HG03064 (cell line): ENCODE data around the gene HLTF.

Source experiments
- ATAC-seq: cut with Tn5 transposase; IDR thresholded peaks from one replicate; pipeline ENCODE4 v1.9.1; 2021; ENCODE audit warnings: low read depth; ENCODE audit not compliant: unreplicated experiment

The HLTF gene

GRCh38 chr3:149018247-149018646 is 68.1 kb downstream of the HLTF start:
- ATAC-seq = no peak

- ATAC-seq = no peak
Measured at GRCh38 chr3:149016669-149017541, 69.4 kb downstream of the HLTF start.

DNA sequence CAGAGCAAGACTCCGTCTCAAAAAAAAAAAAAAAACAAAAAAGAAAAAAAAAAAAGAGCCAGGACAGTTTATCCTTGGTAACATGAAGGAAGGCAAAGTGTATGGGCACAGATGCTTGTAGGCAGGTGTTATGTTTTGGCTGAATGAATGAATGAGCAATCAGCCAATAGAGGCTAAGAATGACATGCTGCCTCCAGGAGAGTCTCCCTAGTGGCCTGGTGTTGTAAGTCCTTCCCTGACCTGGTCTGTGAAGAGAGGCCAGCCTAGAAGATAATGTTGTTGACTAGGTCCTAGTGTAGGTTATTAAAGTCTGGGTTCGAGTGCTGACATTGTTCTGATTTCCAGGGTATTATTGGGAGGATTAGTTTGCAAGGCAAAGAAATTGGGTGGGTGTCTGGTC is 70.1 kb downstream of the HLTF start:
- no peak for ATAC-seq

DNA sequence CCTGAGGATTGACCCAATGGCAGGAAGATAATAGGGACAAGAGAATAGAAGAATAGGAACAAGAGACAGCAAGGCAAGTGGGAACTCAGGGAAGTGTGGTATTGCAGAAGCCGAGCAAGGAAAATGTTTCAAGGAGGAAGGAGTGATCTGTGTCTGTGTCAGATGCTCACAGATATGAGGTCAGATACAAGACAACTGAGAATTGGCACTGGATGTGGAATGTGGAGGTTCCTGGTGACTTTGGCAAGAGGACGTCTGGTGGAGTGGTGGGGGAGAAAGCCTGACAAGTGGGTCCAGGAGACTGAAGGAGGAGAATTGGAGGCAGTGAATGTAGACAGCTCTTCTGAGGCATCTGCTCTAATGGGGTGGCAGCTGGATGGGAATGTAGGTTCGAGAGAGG is 70.9 kb downstream of the HLTF start:
- no peak for ATAC-seq

DNA sequence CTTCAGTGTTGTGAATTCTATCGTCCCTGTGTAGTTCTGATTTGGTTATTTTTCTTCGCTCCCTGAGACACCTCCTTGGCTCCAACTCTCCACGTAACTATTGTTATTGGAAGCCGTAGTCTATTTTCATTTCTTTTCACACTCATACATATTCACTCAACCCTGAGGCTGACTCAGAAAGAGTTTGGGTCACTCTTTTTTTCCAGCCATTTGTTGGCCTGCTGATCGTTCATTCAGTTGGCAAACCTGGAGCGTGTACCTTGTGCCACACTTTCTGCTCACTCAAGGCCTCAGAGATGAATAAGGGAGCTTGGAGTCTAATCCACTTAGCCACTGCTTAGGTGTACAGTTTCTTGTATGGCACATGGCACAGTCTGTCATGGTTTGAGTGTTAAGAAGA is 72.6 kb downstream of the HLTF start:
- ATAC-seq = no peak

DNA sequence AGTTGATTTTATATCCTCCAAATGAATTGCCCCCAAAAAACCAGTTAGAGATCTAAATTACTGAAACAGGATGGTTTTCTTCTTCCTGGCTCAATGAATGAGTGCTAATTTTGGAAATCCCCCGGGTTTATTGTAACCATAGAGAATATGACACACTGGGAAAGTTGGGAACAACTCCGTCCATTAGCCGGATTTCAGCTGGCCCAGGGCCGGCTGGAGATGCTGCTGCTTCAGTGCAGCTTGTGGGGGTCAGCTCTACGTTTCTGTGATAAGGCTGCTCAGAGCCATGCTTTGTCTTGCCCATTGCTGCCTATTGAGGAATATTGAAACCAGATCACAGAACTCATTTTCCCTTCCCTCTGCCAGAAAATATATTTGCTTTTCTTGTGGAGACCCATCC is 74.7 kb downstream of the HLTF start:
- ATAC-seq = no peak

DNA sequence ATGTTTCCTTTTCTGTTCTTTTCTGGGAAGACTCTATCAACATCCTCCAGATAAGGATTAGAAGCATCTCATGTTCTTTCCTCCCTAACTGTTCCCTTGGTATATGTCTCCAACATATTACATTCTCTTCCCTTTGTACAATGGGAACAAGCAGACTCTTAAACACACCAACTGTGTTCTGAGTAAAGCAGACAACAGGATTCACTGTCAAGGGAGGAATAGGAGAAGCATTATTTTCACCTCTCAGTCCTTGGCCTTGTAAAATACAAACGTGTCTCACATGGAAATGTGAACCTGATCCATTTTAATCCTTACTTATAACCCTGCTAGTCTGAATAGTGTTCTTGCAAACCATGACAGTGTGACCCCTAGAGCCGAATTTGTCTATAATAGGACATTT is 75.4 kb downstream of the HLTF start:
- ATAC-seq = no peak

- no peak for ATAC-seq
Measured at GRCh38 chr3:149010504-149010951, 75.8 kb downstream of the HLTF start.

GRCh38 chr3:149009732-149010131 is 76.6 kb downstream of the HLTF start:
- peak; percentile 57 for ATAC-seq

DNA sequence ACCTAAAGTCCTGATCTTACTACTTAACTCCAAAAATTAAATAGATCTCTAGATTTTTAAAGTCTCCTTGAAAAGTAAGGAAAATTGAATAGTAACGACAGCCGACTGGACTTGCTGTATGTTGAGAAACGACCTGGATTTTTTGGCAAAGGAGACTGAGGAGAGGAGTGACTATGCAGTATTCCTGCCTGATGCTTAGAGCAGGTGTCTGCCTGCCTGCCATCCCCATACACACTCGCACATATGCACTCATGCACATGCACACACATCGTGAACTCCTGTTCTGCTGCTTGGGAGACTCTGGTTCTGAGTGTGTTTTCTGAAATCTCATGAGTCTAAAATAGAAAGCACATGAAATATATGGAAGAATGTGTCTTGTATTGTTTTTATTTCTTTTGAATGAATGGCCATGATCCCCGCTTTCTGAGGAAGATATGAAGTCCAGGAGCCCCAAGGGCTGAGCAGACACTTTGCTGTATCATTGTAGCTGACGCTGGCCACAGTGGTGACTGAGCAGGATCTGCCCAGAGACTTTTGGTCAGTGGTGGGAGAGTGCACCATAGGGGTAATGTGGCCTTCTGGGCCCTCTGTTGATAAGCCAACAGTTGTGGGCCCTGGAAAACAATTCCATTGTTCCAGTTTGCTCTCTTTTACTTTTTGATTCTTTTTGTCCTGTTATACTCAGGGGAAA is 78.6 kb downstream of the HLTF start:
- ATAC-seq = no peak

GRCh38 chr3:149005416-149005815 is 80.9 kb downstream of the HLTF start:
- ATAC-seq = no peak

DNA sequence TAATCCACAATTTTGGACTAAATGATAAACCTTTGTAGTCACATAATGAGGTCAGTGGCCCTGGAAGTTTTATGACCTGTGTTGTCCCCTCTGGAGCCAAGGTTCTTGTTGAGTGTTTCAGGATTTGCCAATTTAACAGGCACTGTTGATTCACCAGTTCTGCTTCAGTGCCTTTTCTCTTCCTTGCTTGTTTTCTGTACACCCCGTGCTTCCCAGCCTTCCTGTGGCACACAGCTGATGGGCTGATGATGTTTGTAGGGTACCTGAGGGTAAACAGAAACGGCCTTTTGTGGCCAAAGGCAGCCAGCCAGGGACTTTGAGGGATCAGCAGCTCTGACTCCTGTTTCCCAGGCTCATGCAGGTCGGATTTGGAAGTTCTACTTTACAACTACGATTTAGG is 81.7 kb downstream of the HLTF start:
- no peak for ATAC-seq

DNA sequence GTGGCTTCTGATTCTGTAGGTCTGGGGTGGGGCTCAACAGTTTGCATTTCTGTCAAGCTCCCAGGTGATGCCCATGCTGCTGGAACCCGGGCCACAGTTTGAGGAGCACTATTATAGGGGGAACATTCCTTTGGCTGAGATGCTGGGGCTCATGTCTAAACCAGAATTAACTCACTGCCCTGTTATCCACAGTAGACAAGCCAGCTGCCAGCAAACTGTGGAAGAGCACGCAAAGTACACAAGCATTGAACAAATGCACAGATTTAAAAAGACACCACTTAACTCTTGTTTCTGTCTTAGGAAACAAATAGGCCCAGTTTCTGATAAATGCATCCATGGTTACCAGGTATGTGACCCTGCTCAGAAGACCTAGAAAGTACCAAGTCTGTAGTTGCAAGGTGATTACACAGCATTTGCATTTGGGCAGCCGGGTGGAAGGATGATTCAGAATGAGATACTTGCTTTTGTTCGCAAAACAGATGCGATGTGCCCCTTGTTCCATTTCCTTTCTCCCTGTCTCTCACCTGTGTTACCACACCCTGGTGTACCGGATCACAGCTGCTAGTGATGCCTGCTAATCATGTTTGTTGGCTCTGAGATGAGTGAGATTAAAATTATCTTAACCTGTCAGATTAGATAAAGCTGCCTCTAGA is 82.6 kb downstream of the HLTF start:
- ATAC-seq = peak; percentile 80

GRCh38 chr3:149001727-149002126 is 84.6 kb downstream of the HLTF start:
- ATAC-seq = no peak

GRCh38 chr3:149000206-149000745 is 86.1 kb downstream of the HLTF start:
- no peak for ATAC-seq

GRCh38 chr3:148999806-149000205 is 86.5 kb downstream of the HLTF start:
- peak; percentile 62 for ATAC-seq

GRCh38 chr3:148998715-148999423 is 87.5 kb downstream of the HLTF start:
- ATAC-seq = no peak

GRCh38 chr3:148998297-148998696 is 88.0 kb downstream of the HLTF start:
- no peak for ATAC-seq

GRCh38 chr3:148997623-148998022 is 88.7 kb downstream of the HLTF start:
- no peak for ATAC-seq

- no peak for ATAC-seq
Measured at GRCh38 chr3:148992635-148993255, 93.6 kb downstream of the HLTF start.
